ENCODE measurements around the gene GOLGA2. TPM values are rescaled to one million over a fixed set of nuclear protein-coding genes. Genes with fewer than 3 reads are reported as not detected.

GOLGA2 gene
- total and polyA plus RNA-seq, 2 donors (not counting 1 experiment from before 2014, with no cell fraction given), result 118 to 126 TPM

DNA sequence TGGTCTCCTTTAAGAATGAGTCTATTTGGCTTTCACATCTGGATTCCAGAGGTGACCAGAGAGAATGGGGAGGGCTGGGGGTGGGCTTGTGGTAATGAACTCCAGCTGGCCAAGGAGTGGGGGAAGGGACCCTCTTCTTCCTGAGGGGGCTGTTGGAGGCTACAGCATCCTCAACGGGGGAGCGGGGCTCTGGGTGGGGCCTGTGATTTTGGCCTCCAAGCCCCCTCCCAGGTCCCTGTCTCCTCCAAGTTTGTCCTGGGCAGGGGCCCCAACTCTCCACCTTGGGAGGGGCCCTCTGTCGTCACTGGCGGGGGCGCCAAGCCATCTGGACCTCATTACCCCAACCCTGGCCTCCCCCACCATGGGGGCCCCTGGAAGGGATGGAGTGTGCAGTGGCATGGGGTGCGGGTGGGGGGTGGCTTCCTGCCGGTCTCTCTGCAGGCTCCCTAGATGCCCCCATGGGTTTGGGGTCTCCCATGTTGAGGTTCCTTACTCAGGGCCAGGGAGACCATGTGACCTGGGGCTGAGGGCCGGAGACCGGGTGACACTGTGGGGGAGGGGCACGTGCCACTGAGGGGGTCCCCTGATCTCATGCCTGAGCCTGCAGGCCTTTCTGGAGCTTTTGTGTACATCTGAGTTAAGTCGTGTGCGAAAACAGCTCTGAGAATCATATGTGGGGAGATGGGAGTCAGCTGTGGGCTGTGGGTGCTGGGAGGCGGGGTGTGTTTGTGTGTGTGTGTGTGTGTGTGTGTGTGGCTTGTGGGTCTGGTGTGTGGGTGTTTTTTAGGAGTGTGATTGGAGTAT, 32.4 kb downstream of the GOLGA2 start:
- Histone ChIP-seq H3K79me2 (ENCODE audit: control insufficient read depth, insufficient read depth, low read length) (no peaks in the 10 kb centered on the region), H3K4me3 (replicated peaks in 1 of 4; ENCODE audit: control extremely low read depth in 1 of 4, insufficient read depth in 1 of 4, low read depth in 3 of 4, low read length in 4 of 4) (peak overlapping the region in 2 of 4 experiments; percentile 6 to 72), H3K36me3 (ENCODE audit: control insufficient read depth, insufficient read depth, low read length) (peaks cover 2% of the 10 kb centered on the region), H3K9me3 (ENCODE audit: control insufficient read depth, insufficient read depth, low read depth, low read length) (no peaks in the 10 kb centered on the region), H4K20me1 (ENCODE audit: control insufficient read depth, extremely low read depth, insufficient read depth, low read length) (no peaks in the 10 kb centered on the region), H2AFZ (ENCODE audit: low read length) (no peak overlapping the region), H3K4me2 (ENCODE audit: extremely low read depth, insufficient read depth, low read length) (peak overlapping the region; percentile 85), H3K9ac (ENCODE audit: insufficient read depth, low read length) (no peak overlapping the region), H3K27me3 (ENCODE audit: control insufficient read depth, insufficient read depth, low read length) (no peaks in the 10 kb centered on the region), H3K27ac (ENCODE audit: insufficient read depth, low read length) (peak overlapping the region; percentile 59), H3K4me1 (ENCODE audit: control insufficient read depth, extremely low read depth, insufficient read depth, low read length) (peaks cover 23% of the 10 kb centered on the region)
- TF ChIP-seq EZH2 (IDR thresholded peaks at IDR 0.05; ENCODE audit: low read length, missing control alignments), result no peak
- TF ChIP-seq, protein P1, sequence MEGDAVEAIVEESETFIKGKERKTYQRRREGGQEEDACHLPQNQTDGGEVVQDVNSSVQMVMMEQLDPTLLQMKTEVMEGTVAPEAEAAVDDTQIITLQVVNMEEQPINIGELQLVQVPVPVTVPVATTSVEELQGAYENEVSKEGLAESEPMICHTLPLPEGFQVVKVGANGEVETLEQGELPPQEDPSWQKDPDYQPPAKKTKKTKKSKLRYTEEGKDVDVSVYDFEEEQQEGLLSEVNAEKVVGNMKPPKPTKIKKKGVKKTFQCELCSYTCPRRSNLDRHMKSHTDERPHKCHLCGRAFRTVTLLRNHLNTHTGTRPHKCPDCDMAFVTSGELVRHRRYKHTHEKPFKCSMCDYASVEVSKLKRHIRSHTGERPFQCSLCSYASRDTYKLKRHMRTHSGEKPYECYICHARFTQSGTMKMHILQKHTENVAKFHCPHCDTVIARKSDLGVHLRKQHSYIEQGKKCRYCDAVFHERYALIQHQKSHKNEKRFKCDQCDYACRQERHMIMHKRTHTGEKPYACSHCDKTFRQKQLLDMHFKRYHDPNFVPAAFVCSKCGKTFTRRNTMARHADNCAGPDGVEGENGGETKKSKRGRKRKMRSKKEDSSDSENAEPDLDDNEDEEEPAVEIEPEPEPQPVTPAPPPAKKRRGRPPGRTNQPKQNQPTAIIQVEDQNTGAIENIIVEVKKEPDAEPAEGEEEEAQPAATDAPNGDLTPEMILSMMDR (conservative IDR thresholded peaks at IDR 0.05 in 1 of 2, IDR thresholded peaks at IDR 0.05 in 1 of 2; ENCODE audit: low read depth in 1 of 2, low read length in 2 of 2), result no peak
- peak; percentile 11 to 71 for DNase-seq (ENCODE audit: low read depth in 2 of 2)

DNA sequence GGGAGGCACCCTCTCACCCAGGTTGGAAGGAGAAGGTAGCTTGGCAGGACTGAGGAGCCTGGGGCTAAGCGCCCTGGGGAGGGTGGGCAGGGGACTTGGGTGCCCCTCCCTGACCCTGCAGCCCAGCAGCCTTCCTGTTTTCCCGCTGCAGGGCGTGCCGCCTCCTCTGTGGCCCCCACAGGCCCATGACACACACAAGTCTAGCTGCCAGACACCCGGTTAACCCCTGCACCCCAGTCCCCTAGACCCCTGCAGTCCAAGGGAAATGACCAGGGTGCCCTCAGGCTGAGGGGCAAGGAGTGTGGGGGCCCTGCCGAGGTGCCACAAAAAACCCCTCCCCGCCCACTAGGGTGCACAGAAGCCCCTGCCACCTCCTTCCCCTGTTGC, 33.0 kb downstream of the GOLGA2 start:
- Histone ChIP-seq H2AFZ (ENCODE audit: low read length) (no peak overlapping the region), H3K79me2 (ENCODE audit: control insufficient read depth, insufficient read depth, low read length) (no peaks in the 10 kb centered on the region), H3K9ac (ENCODE audit: insufficient read depth, low read length) (no peak overlapping the region), H3K9me3 (ENCODE audit: control insufficient read depth, insufficient read depth, low read depth, low read length) (no peaks in the 10 kb centered on the region), H3K4me2 (ENCODE audit: extremely low read depth, insufficient read depth, low read length) (peak overlapping the region; percentile 85), H4K20me1 (ENCODE audit: control insufficient read depth, extremely low read depth, insufficient read depth, low read length) (no peaks in the 10 kb centered on the region), H3K27me3 (ENCODE audit: control insufficient read depth, insufficient read depth, low read length) (no peaks in the 10 kb centered on the region), H3K36me3 (ENCODE audit: control insufficient read depth, insufficient read depth, low read length) (peaks cover 2% of the 10 kb centered on the region), H3K4me1 (ENCODE audit: control insufficient read depth, extremely low read depth, insufficient read depth, low read length) (peaks cover 23% of the 10 kb centered on the region), H3K4me3 (replicated peaks in 1 of 4; ENCODE audit: control extremely low read depth in 1 of 4, insufficient read depth in 1 of 4, low read depth in 3 of 4, low read length in 4 of 4) (peak overlapping the region in 1 of 4 experiments; percentile 72), H3K27ac (ENCODE audit: insufficient read depth, low read length) (no peak overlapping the region)
- TF ChIP-seq, protein P1 (conservative IDR thresholded peaks at IDR 0.05 in 1 of 2, IDR thresholded peaks at IDR 0.05 in 1 of 2; ENCODE audit: low read depth in 1 of 2, low read length in 2 of 2), result no peak
- TF ChIP-seq EZH2 (IDR thresholded peaks at IDR 0.05; ENCODE audit: low read length, missing control alignments), result no peak
- no peak for DNase-seq (ENCODE audit: low read depth in 2 of 2)

DNA sequence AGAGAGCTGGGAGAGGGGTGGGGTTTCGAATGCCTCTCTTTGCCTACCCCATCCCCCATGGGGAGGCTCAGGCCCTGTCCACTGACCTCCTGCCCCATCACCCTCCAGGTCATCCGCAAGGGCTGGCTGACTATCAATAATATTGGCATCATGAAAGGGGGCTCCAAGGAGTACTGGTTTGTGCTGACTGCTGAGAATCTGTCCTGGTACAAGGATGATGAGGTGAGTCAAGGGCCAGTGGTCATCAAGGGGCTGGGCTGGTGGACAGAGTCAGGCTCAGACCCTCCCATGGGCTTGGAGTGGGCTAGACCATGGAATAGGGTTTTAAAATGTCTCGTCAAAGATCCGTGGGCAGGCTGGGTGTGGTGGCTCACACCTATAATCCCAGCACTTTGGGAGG, 33.7 kb downstream of the GOLGA2 start:
- Histone ChIP-seq H3K27ac (ENCODE audit: insufficient read depth, low read length) (no peak overlapping the region), H3K4me2 (ENCODE audit: extremely low read depth, insufficient read depth, low read length) (no peak overlapping the region), H3K4me3 (replicated peaks in 1 of 4; ENCODE audit: control extremely low read depth in 1 of 4, insufficient read depth in 1 of 4, low read depth in 3 of 4, low read length in 4 of 4) (no peak overlapping the region), H3K27me3 (ENCODE audit: control insufficient read depth, insufficient read depth, low read length) (no peaks in the 10 kb centered on the region), H3K9me3 (ENCODE audit: control insufficient read depth, insufficient read depth, low read depth, low read length) (no peaks in the 10 kb centered on the region), H3K4me1 (ENCODE audit: control insufficient read depth, extremely low read depth, insufficient read depth, low read length) (peaks cover 23% of the 10 kb centered on the region), H3K79me2 (ENCODE audit: control insufficient read depth, insufficient read depth, low read length) (no peaks in the 10 kb centered on the region), H3K9ac (ENCODE audit: insufficient read depth, low read length) (no peak overlapping the region), H3K36me3 (ENCODE audit: control insufficient read depth, insufficient read depth, low read length) (peaks cover 2% of the 10 kb centered on the region), H2AFZ (ENCODE audit: low read length) (no peak overlapping the region), H4K20me1 (ENCODE audit: control insufficient read depth, extremely low read depth, insufficient read depth, low read length) (no peaks in the 10 kb centered on the region)
- TF ChIP-seq, protein P1 (conservative IDR thresholded peaks at IDR 0.05 in 1 of 2, IDR thresholded peaks at IDR 0.05 in 1 of 2; ENCODE audit: low read depth in 1 of 2, low read length in 2 of 2), result no peak
- no peak for TF ChIP-seq EZH2 (IDR thresholded peaks at IDR 0.05; ENCODE audit: low read length, missing control alignments)
- DNase-seq (ENCODE audit: low read depth in 2 of 2), result no peak

Measured in fibroblast of lung (primary cell).